ENCODE measurements around the gene ZNF595. TPM values are rescaled to one million over a fixed set of nuclear protein-coding genes. Genes with fewer than 3 reads are reported as not detected.
"Not testable (repeated sequence)": the region's sequence is repeated elsewhere in the genome, so short reads cannot be mapped to it uniquely, and the experiment has no call there.

The ZNF595 gene
- 100 to 1,000 TPM in 2 of 6 donors, 10 to 100 TPM in 4; 15.4 to 147 (median 48.5) TPM for polyA plus RNA-seq (ENCODE audit: low read depth in 6 of 6)

DNA sequence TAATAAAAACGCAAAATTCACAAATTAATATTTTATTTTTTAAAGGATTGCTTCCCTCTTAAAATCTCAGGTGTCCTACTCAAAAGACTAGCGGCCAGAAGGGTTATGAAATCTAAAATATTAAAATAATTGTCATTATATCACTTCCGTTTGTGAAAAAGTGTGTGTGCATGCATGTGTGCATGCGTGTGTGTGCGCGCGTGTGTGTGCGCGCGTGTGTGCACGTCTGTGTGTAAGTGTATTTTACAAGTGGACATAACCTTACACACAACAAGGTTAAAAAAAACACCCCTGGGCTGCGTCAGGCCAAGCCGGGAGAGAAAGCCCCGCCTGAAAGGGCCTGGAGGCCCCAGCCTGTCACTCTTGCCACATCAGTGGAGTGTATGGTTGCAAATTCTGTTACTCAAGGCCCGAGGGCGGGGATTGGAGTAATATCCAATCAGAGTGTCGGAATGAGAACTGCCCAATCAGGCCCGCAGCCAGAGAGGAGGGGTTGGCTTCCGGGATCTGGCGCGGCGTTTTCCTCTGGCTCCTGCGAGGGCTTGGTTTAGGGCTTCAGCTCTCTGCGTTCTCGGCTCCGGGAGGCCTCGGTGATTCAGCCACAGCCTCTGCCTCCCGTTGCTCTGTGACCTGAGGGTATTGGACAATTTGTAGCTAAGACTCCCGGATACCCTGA is at the start of gene ZNF595:
TSS of gene ZNF595 (plus strand) at position 518 of the 676 bp plus-strand sequence. CDS start 168 bp downstream, outside the sequence.
- H3K27ac Mint-ChIP-seq, H3K9me3 Mint-ChIP-seq, H3K4me3 Mint-ChIP-seq, H3K36me3 Mint-ChIP-seq, H3K4me1 Mint-ChIP-seq, H3K27me3 Mint-ChIP-seq: not testable (repeated sequence)
- peak; percentile 58 to 70 for ATAC-seq (ENCODE audit: low read depth in 2 of 2)
- peak; percentile 38 for DNase-seq

GRCh38 chr4:9937-10870 is 42.9 kb upstream of the ZNF595 start:
- not testable (repeated sequence) for ATAC-seq (ENCODE audit: low read depth in 2 of 2); DNase-seq; H3K27me3 Mint-ChIP-seq

GRCh38 chr4:11095-11815 is 41.9 kb upstream of the ZNF595 start:
- H3K36me3 Mint-ChIP-seq; ATAC-seq (ENCODE audit: low read depth in 2 of 2); H3K27ac Mint-ChIP-seq; H3K4me3 Mint-ChIP-seq; H3K27me3 Mint-ChIP-seq; DNase-seq; H3K4me1 Mint-ChIP-seq; H3K9me3 Mint-ChIP-seq: not testable (repeated sequence)

More at GRCh38 chr4:9937-10870, 42.9 kb upstream of the ZNF595 start:
- H3K27ac Mint-ChIP-seq, H3K4me1 Mint-ChIP-seq, H3K9me3 Mint-ChIP-seq, H3K4me3 Mint-ChIP-seq, H3K36me3 Mint-ChIP-seq: not testable (repeated sequence)

- peak; percentile 41 to 76 for ATAC-seq (ENCODE audit: low read depth in 2 of 2)
- DNase-seq, H3K27me3 Mint-ChIP-seq, H3K27ac Mint-ChIP-seq, H3K4me3 Mint-ChIP-seq, H3K9me3 Mint-ChIP-seq, H3K4me1 Mint-ChIP-seq, H3K36me3 Mint-ChIP-seq: not testable (repeated sequence)
These were observed 41.2 kb upstream of the ZNF595 start for GRCh38 chr4:11816-12417.

GRCh38 chr4:18128-18527 is 35.0 kb upstream of the ZNF595 start:
- H3K4me1 Mint-ChIP-seq; H3K36me3 Mint-ChIP-seq; H3K4me3 Mint-ChIP-seq; H3K27ac Mint-ChIP-seq; ATAC-seq (ENCODE audit: low read depth in 2 of 2); DNase-seq; H3K27me3 Mint-ChIP-seq; H3K9me3 Mint-ChIP-seq: not testable (repeated sequence)

- not testable (repeated sequence) for H3K9me3 Mint-ChIP-seq; H3K36me3 Mint-ChIP-seq; H3K4me3 Mint-ChIP-seq; H3K27ac Mint-ChIP-seq; DNase-seq; ATAC-seq (ENCODE audit: low read depth in 2 of 2); H3K4me1 Mint-ChIP-seq; H3K27me3 Mint-ChIP-seq
These were observed 34.5 kb upstream of the ZNF595 start for GRCh38 chr4:18589-18988.

DNA sequence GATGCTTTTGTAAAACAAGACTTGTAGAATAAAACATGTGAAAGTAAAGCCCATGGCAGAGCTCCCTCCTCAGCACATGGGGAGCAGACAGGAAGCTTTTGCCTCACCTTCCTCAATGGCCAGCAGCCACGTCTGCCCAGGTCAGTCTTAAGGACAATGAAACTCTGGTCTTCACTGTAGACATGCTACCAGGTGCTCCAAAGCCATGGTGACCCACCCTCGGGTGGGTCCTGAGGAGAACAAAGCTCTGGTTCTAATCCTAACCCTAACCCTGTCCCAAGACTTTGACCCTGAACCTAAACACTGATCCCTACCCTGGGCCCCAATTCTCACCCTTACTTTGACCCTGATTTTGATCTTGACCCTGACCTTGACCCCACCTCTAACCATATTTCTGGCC is 30.2 kb upstream of the ZNF595 start:
- not testable (repeated sequence) for H3K27ac Mint-ChIP-seq; ATAC-seq (ENCODE audit: low read depth in 2 of 2); H3K4me3 Mint-ChIP-seq; H3K27me3 Mint-ChIP-seq; H3K36me3 Mint-ChIP-seq; H3K9me3 Mint-ChIP-seq; H3K4me1 Mint-ChIP-seq; DNase-seq

DNA sequence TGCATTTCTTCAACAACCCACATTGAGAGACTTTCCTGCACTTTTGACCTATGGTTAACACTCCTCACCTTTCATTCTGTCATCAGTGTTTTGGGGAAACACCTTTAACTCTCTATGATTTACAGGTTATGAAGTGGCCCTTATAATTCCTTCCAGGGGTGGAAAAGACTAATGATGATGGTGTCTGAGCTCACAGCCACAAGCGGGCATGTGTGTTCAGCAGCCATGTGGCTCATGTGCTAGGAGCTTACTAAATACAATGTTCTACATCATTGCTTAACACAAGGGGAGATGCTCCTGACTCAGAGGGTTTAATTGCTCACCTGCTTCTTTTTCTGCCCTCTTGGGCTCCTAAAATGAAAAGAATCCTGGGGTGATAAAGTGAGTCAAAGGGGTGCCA is 28.8 kb upstream of the ZNF595 start:
- H3K27me3 Mint-ChIP-seq; ATAC-seq (ENCODE audit: low read depth in 2 of 2); H3K27ac Mint-ChIP-seq; DNase-seq; H3K9me3 Mint-ChIP-seq; H3K4me1 Mint-ChIP-seq; H3K36me3 Mint-ChIP-seq; H3K4me3 Mint-ChIP-seq: not testable (repeated sequence)

GRCh38 chr4:27501-27900 is 25.6 kb upstream of the ZNF595 start:
- ATAC-seq (ENCODE audit: low read depth in 2 of 2); H3K36me3 Mint-ChIP-seq; DNase-seq; H3K4me1 Mint-ChIP-seq; H3K9me3 Mint-ChIP-seq; H3K27ac Mint-ChIP-seq; H3K27me3 Mint-ChIP-seq: not testable (repeated sequence)
- H3K4me3 Mint-ChIP-seq = peak overlapping the region in 1 of 8 donors; percentile 25

DNA sequence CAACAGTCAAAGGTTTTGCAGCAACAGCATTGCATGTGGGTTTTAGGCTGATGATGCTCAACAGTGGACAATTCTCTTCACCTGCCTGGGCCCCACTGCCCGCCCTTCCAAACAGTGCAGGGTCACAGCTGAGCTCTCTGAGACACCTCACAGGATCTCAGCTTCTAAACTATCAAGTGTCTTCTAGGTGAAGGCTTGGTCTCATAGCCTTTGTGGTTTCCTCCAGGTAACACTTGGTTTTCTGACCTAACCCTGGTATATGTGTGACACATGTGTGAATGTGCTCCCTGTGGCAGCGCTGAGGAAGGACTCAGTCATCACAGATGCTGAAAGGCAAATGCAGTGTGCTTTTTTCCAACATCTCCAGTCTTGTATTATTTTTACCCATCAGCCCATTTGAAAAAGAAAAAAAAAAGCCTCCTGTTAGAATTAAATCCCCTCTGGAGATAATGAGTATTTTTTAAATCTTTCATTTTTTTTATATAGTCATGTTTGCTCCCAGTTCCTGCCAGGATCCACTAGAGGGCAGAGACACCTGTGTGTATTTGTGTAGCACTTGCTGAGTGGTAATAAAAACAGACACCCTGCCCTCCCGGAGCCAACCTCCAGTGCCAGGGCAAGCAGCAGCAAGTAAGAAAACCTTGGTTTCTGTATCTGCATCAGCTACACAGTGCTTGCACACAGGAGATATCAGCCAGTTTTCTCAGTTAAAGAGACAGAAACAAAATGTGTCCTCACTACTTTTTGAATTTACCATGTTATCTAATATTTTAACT is 24.2 kb upstream of the ZNF595 start:
- not testable (repeated sequence) for H3K36me3 Mint-ChIP-seq, H3K27me3 Mint-ChIP-seq, H3K9me3 Mint-ChIP-seq, H3K4me1 Mint-ChIP-seq
- H3K4me3 Mint-ChIP-seq = peak overlapping the region in 5 of 8 donors; percentile 24 to 83 (median 55)
- DNase-seq = peak; percentile 55
- peak overlapping the region in 2 of 6 donors; percentile 10 to 43 for H3K27ac Mint-ChIP-seq
- peak; percentile 32 to 64 for ATAC-seq (ENCODE audit: low read depth in 2 of 2)

GRCh38 chr4:33314-33713 is 19.8 kb upstream of the ZNF595 start:
- not testable (repeated sequence) for DNase-seq; H3K27me3 Mint-ChIP-seq; H3K36me3 Mint-ChIP-seq; H3K4me3 Mint-ChIP-seq; H3K27ac Mint-ChIP-seq; H3K4me1 Mint-ChIP-seq; ATAC-seq (ENCODE audit: low read depth in 2 of 2)
- H3K9me3 Mint-ChIP-seq = peaks cover 3 to 15% (median 9%) of the 10 kb centered on the region in 7 donors

DNA sequence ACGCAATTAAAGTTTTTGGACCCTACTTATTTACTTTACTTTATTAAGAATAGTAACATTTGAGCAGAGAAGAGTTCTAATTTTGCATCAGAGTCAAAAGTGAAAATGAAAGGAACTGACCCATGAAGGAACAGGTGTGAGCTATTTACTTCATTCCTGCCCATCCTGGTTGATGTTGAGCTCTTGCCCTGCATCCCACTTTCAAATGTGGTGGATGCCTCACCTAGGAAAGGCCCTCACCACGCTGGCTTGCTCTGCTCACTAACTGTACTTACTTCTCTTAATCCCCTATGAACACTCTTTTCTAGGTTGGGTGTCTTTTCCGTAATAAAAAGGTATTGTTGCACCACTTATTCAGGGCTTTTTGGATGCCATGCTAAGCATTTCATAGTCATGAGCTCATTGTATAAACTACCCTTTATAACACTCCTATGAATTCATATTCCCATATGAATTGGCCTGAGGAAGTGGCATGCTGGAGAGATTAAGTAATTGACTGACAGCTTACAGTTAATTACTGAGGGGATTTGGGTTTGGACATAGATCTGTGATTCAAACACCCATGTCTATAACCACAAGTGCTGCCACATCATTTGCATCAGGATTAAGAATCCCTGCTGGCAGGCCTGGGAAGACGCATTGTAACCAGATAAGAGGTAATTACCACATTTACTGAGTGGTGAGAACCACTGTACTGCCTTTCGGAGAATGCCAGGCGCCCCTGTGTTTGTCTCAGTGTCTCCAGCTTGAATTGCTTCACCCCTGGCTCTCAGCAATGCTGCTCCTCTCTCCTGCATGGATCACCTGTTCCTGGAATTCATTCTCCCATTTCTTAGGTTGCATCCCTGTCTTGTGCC is 16.3 kb upstream of the ZNF595 start:
- not testable (repeated sequence) for H3K4me3 Mint-ChIP-seq; H3K27me3 Mint-ChIP-seq; H3K27ac Mint-ChIP-seq; H3K36me3 Mint-ChIP-seq; ATAC-seq (ENCODE audit: low read depth in 2 of 2); DNase-seq; H3K4me1 Mint-ChIP-seq
- H3K9me3 Mint-ChIP-seq = peaks cover 3 to 17% (median 9%) of the 10 kb centered on the region in 7 donors

Measured in naive B cell (primary cell).